ENCODE data around the gene USP36.

DNA sequence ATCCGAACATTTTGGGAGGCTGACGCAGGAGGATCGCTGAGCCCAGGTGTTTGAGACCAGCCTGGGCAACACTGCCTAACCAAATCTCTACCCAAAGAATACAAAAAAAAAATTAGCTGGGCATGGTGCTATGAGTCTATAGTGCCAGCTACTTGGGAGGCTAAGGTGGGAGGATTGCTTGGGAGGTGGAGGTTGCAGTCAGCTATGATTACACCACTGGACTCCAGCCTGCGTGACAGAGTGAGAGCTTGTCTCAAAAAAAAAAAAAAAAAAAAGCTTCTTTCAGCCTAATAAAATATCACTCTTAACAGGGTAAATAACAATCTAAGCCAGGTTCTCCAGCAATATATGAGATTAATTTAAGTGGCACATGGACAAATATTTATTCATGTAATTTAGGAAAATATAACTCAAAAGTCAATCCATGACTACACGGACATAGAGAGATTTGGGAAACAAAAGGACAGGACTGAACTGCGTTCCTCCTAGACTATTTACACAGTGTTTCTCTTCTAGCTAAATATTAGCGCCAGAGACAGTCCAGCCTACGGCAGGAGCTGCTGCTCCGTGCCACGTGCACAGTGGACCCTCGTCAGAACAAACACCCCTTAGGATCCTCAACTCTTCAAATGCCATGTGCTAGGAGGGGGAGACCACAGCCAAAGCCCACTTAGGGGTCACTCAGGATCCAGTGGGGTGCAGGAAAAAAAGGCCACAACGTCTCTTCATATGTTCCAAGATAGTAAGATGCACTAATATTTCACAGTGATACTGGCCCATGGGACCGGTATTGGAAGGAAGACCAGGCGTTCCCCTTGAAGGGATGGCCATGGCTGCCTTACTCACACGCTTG lies 8.7 kb downstream of the USP36 start:
- TF ChIP-seq EZH2phosphoT487 (IDR thresholded peaks at IDR 0.05; ENCODE audit: borderline replicate concordance, low read length) (no peak), CTCF (conservative IDR thresholded peaks at IDR 0.05; ENCODE audit: low read depth, low read length) (no peak), EZH2 (IDR thresholded peaks at IDR 0.05; ENCODE audit: low read length, unreplicated experiment) (no peak)
